ENCODE results near the gene C1QTNF4. TPM values are rescaled to one million over a fixed set of nuclear protein-coding genes. Genes with fewer than 3 reads are reported as not detected.

C1QTNF4 gene
- total RNA-seq, 1 donor from 2014 or later = 0.20 TPM

- Histone ChIP-seq H3K36me3 (ENCODE audit: insufficient read depth, low read length) (peaks cover 3% of the 10 kb centered on the region), H3K27me3 (ENCODE audit: insufficient read depth, low read length) (no peaks in the 10 kb centered on the region), H4K20me1 (ENCODE audit: insufficient read depth, low read length) (peaks cover 7% of the 10 kb centered on the region), H3K79me2 (ENCODE audit: insufficient read depth, low read length) (peaks cover 54% of the 10 kb centered on the region), H3K27ac (ENCODE audit: low read depth, low read length) (peak overlapping the region; percentile 70), H3K4me1 (ENCODE audit: insufficient read depth, low read length) (peaks cover 7% of the 10 kb centered on the region), H3K4me2 (ENCODE audit: low read length) (peak overlapping the region; percentile 97), H3K9ac (ENCODE audit: low read length) (peak overlapping the region; percentile 93), H3K4me3 (ENCODE audit: insufficient read depth, low read depth, low read length) (peak overlapping the region; percentile 92), H3K9me3 (ENCODE audit: insufficient read depth, low read depth, low read length) (no peaks in the 10 kb centered on the region), H2AFZ (ENCODE audit: low read depth, low read length) (peak overlapping the region; percentile 92)
- Mint-ChIP-seq H3K9me3 (ENCODE audit: unreplicated experiment) (no peaks in the 10 kb centered on the region), H3K27me3 (ENCODE audit: low read depth, unreplicated experiment) (no peaks in the 10 kb centered on the region), H3K27ac (ENCODE audit: unreplicated experiment) (no peak overlapping the region), H3K4me3 (ENCODE audit: unreplicated experiment) (peak overlapping the region; percentile 83), H3K4me1 (ENCODE audit: low read depth, unreplicated experiment) (no peaks in the 10 kb centered on the region), H3K36me3 (ENCODE audit: low read depth, unreplicated experiment) (peaks cover 5% of the 10 kb centered on the region)
- TF ChIP-seq, protein P1, sequence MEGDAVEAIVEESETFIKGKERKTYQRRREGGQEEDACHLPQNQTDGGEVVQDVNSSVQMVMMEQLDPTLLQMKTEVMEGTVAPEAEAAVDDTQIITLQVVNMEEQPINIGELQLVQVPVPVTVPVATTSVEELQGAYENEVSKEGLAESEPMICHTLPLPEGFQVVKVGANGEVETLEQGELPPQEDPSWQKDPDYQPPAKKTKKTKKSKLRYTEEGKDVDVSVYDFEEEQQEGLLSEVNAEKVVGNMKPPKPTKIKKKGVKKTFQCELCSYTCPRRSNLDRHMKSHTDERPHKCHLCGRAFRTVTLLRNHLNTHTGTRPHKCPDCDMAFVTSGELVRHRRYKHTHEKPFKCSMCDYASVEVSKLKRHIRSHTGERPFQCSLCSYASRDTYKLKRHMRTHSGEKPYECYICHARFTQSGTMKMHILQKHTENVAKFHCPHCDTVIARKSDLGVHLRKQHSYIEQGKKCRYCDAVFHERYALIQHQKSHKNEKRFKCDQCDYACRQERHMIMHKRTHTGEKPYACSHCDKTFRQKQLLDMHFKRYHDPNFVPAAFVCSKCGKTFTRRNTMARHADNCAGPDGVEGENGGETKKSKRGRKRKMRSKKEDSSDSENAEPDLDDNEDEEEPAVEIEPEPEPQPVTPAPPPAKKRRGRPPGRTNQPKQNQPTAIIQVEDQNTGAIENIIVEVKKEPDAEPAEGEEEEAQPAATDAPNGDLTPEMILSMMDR (IDR thresholded peaks at IDR 0.05; ENCODE audit: insufficient read depth, low read depth, low read length) = no peak
- no peak for TF ChIP-seq EZH2 (IDR thresholded peaks at IDR 0.05; ENCODE audit: insufficient read depth, low read length)
- no peak for DNase-seq (ENCODE audit: low read depth)
- FAIRE-seq = no peak
Observed at GRCh38 chr11:47566149-47566698, 28.0 kb downstream of the C1QTNF4 start.

DNA sequence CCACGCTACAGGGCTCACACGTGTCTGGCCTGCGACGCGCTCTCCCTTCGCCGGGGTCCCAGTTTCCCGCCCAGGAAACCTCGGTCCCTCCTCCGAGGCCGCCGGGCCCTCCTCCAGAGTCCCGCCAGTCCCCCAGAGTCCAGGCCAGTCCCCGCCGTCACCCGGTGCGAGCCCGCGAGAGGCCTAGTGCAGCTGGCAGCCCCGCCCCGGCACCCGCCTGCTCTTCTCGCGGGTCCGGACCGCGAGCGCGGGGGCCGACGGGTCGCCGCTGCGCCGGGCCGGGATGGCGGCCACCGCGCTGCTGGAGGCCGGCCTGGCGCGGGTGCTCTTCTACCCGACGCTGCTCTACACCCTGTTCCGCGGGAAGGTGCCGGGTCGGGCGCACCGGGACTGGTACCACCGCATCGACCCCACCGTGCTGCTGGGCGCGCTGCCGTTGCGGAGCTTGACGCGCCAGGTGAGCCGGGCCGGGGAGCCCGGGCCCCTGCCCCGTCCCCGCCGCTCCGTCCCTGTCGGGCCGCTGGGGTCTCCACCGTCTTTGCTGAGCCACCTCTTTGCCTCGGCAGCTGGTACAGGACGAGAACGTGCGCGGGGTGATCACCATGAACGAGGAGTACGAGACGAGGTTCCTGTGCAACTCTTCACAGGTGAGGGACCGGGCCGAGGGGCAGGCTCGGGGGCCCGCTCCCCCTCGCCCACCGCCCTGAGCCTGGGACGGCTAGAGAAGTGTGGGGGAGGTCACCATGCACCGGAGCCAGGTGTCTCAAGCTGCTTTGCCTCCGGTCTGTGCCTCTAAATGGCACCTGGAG is 28.7 kb downstream of the C1QTNF4 start, which contains the start of gene PTPMT1:
PTPMT1 (plus strand) TSS at position 260 of the 809 bp plus-strand sequence; CDS start at position 284, 24 bp downstream.
- no peaks in the 10 kb centered on the region for H3K9me3 Mint-ChIP-seq (ENCODE audit: unreplicated experiment)
- Histone ChIP-seq H3K36me3 (ENCODE audit: insufficient read depth, low read length) (peaks cover 3% of the 10 kb centered on the region), H3K4me3 (ENCODE audit: insufficient read depth, low read depth, low read length) (peak within 1 kb of the TSS; percentile 92), H3K79me2 (ENCODE audit: insufficient read depth, low read length) (peaks cover 47% of the 10 kb centered on the region), H3K4me2 (ENCODE audit: low read length) (peak within 1 kb of the TSS; percentile 97), H3K4me1 (ENCODE audit: insufficient read depth, low read length) (peaks cover 7% of the 10 kb centered on the region), H3K27ac (ENCODE audit: low read depth, low read length) (peak within 1 kb of the TSS; percentile 70), H2AFZ (ENCODE audit: low read depth, low read length) (peak within 1 kb of the TSS; percentile 92), H3K27me3 (ENCODE audit: insufficient read depth, low read length) (no peaks in the 10 kb centered on the region), H4K20me1 (ENCODE audit: insufficient read depth, low read length) (no peaks in the 10 kb centered on the region), H3K9me3 (ENCODE audit: insufficient read depth, low read depth, low read length) (no peaks in the 10 kb centered on the region), H3K9ac (ENCODE audit: low read length) (peak within 1 kb of the TSS; percentile 93)
- no peaks in the 10 kb centered on the region for H3K27me3 Mint-ChIP-seq (ENCODE audit: low read depth, unreplicated experiment)
- peak within 1 kb of the TSS; percentile 47 for H3K27ac Mint-ChIP-seq (ENCODE audit: unreplicated experiment)
- DNase-seq (ENCODE audit: low read depth) (peak; percentile 53), FAIRE-seq (no peak)
- peak within 1 kb of the TSS; percentile 83 for H3K4me3 Mint-ChIP-seq (ENCODE audit: unreplicated experiment)
- no peaks in the 10 kb centered on the region for H3K4me1 Mint-ChIP-seq (ENCODE audit: low read depth, unreplicated experiment)
- TF ChIP-seq EZH2 (IDR thresholded peaks at IDR 0.05; ENCODE audit: insufficient read depth, low read length) = no peak
- TF ChIP-seq, protein P1 (IDR thresholded peaks at IDR 0.05; ENCODE audit: insufficient read depth, low read depth, low read length) = no peak
- peaks cover 5% of the 10 kb centered on the region for H3K36me3 Mint-ChIP-seq (ENCODE audit: low read depth, unreplicated experiment)
